Measurements from ENCODE around the gene IL21R. TPM values are rescaled to one million over a fixed set of nuclear protein-coding genes. Genes with fewer than 3 reads are reported as not detected.

Gene IL21R
- total RNA-seq, 4 donors from 2014 or later: 0.15 to 0.58 (median 0.37) TPM

- intact Hi-C loops (cut with DNase I; ENCODE audit: low total_unique reads): no loop called here
- TF ChIP-seq POLR2A (IDR thresholded peaks at IDR 0.05) (no peak), CTCF (IDR thresholded peaks at IDR 0.05) (no peak)
- no peak overlapping the region for H3K4me3 ChIP-seq (ENCODE audit: low read depth, poor library complexity, severe bottlenecking)
- DNase-seq (ENCODE audit: low spot score in 2 of 2): no peak
These were observed 20.2 kb downstream of the IL21R start for GRCh38 chr16:27421961-27422740.

DNA sequence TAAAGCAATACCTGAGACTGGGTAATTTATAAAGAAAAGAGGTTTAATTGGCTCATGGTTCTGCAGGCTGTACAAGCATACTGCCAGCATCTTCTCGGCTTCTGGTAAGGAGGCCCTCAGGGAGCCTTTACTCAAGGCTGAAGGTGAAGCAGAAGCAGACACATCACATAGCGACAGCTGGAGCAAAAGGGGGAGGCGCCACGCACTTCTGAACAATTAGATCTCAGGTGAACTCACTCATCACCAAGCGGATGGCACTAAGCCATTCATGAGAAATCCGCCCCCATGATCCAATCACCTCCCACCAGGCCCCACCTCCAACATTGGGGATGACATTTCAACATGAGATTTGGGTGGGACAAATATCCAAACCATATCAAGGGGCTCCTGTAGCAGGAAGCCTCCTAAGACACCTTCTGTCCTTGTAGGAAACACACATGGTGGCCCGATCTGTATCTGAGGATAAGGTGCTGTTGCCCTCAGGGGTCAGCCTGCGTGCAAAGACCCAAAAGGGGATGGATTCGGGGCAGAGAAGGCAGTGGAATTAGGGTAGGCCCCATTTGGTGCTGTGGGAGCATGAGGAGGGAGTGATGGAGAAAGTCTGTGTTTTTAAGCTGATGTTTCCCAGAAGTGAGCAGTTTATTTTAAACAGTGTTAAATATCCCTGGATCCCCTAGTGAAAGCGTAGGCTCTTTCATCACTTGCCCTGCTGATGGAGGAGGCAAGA, 23.0 kb downstream of the IL21R start:
- no peak for TF ChIP-seq CTCF (IDR thresholded peaks at IDR 0.05)
- TF ChIP-seq POLR2A (IDR thresholded peaks at IDR 0.05): no peak
- no peak overlapping the region for H3K4me3 ChIP-seq (ENCODE audit: low read depth, poor library complexity, severe bottlenecking)
- DNase-seq (ENCODE audit: low spot score in 2 of 2): peak; percentile 5 to 58
- 88 to 93% methylated on average over 10 of the region's 10 CpGs for WGBS, 2 donors
- intact Hi-C loops (cut with DNase I; ENCODE audit: low total_unique reads): no loop called here

- TF ChIP-seq POLR2A (IDR thresholded peaks at IDR 0.05) (no peak), CTCF (IDR thresholded peaks at IDR 0.05) (no peak)
- H3K4me3 ChIP-seq (ENCODE audit: low read depth, poor library complexity, severe bottlenecking): no peak overlapping the region
- WGBS, 2 donors: 96 to 100% methylated on average over 1 of the region's 1 CpG
- intact Hi-C loops (cut with DNase I; ENCODE audit: low total_unique reads): no loop called here
- DNase-seq (ENCODE audit: low spot score in 2 of 2): no peak
These were observed 24.0 kb downstream of the IL21R start for GRCh38 chr16:27425961-27426360.

- intact Hi-C loops (cut with DNase I; ENCODE audit: low total_unique reads): no loop called here
- no peak overlapping the region for H3K4me3 ChIP-seq (ENCODE audit: low read depth, poor library complexity, severe bottlenecking)
- peak; percentile 33 to 84 for DNase-seq (ENCODE audit: low spot score in 2 of 2)
- 20 to 27% methylated on average over 7 of the region's 7 CpGs for WGBS, 2 donors
- TF ChIP-seq CTCF (IDR thresholded peaks at IDR 0.05) (no peak), POLR2A (IDR thresholded peaks at IDR 0.05) (no peak)
These were observed 24.7 kb downstream of the IL21R start for GRCh38 chr16:27426423-27427408.

GRCh38 chr16:27427538-27427937, 25.6 kb downstream of the IL21R start:
- peak in 1 of 2 donors; percentile 3 for DNase-seq (ENCODE audit: low spot score in 2 of 2)
- WGBS, 2 donors: 78 to 80% methylated on average over 5 of the region's 5 CpGs
- intact Hi-C loops (cut with DNase I; ENCODE audit: low total_unique reads): no loop called here

More at GRCh38 chr16:27427538-27427937, 25.6 kb downstream of the IL21R start:
- TF ChIP-seq POLR2A (IDR thresholded peaks at IDR 0.05) (no peak), CTCF (IDR thresholded peaks at IDR 0.05) (no peak)
- H3K4me3 ChIP-seq (ENCODE audit: low read depth, poor library complexity, severe bottlenecking): no peak overlapping the region

All from lower leg skin (tissue), 4 donors.